Cerebellar cortex (tissue), 1 donor: ENCODE measurements around the gene ERICH4.
"Not testable (repeated sequence)": the region's sequence is repeated elsewhere in the genome, so short reads cannot be mapped to it uniquely, and the experiment has no call there.

Source experiments
- DNase-seq: peaks from one replicate; pipeline ENCODE4 v3.0.0-alpha.2; 2015; ENCODE audit warnings: low spot score

Gene ERICH4

GRCh38 chr19:41435936-41436673 is 6.9 kb upstream of the ERICH4 start:
- DNase-seq = no peak

DNA sequence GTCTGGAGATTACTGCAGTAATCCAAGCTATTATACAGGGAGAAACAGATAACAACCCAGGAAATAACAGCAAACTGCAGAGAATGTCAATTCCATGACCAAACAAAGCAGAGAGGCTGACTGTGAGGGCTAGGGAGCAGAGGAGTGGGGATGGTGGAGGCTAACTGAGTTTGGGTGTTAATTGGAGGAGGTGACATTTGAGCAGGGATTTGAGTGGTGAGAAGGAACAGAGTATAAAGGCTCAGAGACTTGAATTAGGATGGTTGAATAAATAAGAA is 6.3 kb upstream of the ERICH4 start:
- no peak for DNase-seq

DNA sequence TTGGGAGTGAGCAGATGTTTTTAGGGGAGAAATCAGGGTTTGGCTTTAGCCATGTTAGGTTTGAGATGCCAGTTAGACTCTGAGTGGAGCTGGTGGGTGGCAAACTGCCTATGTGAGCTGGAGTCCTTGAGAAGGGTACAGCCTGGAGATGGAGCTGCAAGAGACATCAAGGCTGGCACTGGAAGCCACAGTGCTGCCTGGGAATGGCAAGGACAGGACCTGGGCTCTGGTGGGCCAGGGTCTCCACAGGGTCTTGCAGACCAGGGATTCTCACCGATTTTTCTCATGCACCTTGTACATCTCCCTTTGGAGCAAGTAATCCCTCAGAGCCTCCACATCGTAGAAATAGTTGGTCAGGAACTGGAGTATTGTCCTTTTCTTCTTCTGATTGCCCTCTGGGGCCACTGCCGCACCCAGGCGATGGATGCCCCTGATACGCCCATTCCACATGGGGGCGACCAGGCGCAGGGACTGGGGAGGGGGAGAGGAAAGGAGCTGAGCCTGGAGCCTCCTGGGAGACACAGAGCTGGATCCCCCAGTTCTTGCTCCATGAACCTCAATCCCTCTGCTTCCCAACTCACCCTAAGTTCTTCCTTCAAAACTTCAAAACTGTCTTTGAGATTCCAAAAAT is 4.9 kb upstream of the ERICH4 start:
- no peak for DNase-seq

DNA sequence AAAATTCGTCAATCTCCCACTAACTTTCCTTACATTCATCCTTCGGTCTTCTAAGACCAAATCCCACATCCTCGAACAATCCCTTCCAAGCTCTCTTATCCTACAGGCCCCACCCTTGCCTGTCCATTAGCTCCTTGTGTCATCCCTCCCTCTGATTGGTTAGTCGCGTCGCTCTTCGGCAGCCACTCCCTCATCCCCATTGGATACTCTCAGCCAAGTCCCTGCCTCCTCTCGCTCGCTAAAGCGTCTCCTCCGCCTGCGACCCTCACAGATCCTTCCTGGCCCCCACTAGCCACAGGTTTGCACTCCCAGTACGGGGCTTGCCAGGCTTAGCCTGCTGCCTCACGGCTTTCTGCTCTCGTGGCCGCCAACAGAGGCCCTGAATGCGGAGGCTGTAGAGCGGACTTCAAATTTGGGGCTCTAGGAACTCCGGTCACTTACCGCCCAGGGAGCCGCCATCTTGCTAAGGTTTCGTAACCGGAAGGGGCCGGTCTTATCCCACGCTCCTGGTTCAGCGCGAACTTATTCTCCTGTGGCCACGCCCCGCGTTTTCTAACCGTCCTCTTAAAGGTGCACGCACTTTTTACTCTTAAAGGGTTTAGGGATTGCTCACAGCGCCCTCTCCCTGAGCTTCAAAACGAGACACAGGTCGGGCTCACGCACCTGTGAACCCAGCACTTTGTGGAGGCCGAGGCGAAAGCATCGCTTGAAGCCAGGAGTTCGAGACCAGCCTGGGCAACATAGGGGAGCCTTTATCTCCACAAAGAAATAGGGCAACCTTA is 3.3 kb upstream of the ERICH4 start, which contains the start of gene DMAC2:
TSS of gene DMAC2 (minus strand) at position 472 of the 782 bp plus-strand sequence. CDS start at position 459, 13 bp downstream.
- peak; percentile 100 for DNase-seq

GRCh38 chr19:41441321-41441945 is 1.5 kb upstream of the ERICH4 start:
- no peak for DNase-seq

GRCh38 chr19:41443813-41444455 is 978 bp downstream of the ERICH4 start:
- DNase-seq = no peak

DNA sequence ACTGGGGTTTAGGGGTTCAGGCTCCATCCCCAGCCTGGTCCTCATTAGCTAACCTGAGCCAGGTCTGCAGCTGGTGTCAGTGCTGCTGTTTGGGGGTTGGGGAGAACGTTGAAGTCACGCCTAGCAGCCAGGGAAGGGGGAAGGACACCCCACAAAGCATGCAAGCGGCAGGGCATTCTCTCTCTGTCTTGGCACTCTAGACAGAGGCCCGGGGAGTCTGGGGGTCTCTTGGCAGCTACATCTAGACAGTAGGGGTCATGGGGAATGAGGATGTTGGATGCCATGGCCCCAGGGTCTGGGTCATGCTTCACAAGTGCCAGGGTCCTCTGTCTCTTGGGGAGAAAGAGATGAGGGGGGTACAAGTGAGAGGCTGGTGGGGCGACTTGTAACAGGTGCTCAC is 2.6 kb downstream of the ERICH4 start:
- DNase-seq = no peak

DNA sequence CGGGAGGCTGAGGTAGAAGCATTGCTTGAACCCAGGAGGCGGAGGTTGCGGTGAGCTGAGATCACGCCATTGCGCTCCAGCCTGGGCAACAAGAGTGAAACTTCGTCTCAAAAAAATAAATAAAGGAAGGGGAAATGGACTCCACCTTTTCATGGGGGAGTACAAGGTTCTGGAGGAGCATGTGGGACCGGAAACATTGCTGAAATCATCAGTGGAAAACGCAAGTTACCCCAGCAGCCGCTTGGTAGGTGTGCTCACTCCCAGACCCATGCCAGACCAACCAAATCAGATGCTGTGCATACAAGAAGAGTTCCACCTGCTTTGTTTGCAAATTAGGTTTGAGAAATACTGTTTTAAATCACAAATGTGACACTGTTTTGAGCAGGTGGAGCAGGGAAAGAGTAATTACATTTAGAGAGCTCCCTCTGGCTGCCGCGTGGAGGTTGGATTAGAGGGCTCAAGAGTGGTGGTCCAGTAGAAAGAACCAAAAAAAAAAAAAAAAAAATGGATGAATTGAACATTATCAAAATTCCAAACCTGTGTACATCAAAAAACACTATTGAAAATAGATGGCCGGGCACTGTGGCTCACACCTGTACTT is 4.9 kb downstream of the ERICH4 start:
- DNase-seq = no peak

DNA sequence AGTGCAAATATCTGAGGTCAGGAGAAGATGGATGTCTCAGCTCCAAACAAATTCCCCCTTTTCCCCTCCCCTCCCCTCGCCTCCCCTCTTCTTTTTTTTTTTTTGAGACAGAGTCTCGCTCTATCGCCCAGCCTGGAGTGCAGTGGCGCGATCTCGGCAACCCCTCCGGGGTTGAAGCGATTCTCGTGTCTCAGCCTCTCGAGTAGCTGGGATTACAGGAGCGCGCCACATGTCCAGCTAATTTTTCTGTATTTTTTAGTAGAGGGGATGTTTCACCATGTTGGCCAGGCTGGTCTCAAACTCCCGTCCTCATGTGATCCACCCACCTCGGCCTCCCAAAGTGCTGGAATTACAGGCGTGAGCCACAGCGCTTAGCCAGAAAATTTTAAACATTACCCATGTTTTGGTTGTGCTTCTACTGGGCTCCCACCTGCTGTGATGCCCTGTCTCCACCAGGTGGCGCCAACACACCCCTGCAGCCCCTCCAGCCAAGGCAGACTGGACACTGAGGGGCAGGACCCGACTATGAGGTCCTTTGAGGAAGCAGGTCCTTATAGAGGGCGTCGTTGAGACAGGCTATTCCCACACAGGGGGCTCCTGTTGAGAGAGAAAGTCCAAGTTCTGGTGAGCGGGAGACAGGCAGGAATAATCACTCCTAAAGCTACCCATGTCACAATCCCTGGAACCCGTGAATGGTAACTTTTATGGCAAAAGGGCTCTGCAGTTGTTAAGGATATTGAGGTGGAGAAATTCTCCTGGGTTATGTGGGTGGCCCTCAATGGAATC is 6.3 kb downstream of the ERICH4 start:
- DNase-seq = peak; percentile 80

DNA sequence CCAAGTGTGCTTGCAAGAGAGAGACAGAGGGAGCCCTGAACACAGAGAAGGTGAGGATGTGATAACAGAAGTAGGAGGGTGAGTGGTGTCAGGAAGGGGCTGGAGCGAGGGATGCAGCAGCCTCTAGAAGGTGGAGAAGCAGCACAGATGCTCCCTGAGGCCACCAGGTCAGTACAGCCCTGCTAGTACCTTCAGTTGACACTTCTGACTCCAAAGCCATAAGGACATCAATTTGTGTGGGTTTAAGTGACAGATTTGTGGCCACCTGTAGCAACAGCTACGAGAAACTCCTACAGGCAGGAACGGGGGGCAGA is 6.9 kb downstream of the ERICH4 start:
- DNase-seq = no peak

GRCh38 chr19:41452584-41453275 is 9.8 kb downstream of the ERICH4 start:
- DNase-seq = no peak

- no peak for DNase-seq
Measured at GRCh38 chr19:41455936-41456335, 13.0 kb downstream of the ERICH4 start.

- DNase-seq = no peak
Measured at GRCh38 chr19:41456342-41456918, 13.5 kb downstream of the ERICH4 start.

DNA sequence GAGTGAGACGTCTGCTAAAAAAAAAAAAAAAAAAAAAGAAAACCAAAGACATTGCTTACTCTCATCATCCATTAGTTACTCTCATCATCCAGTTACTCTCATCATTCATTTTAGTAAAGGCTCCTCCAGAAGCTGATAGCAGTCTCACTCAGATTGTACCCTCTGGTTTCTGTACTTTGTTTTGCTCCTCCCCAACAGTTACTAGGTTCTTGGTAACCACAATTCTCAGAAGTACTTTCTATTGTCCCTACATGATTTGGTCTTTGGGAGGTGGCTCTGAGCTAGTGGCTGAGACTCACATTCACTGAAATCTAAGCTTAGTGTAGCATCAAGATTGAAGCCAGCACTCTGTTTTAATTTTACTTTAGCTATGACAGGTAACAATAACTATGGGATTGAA is 14.3 kb downstream of the ERICH4 start:
- DNase-seq = no peak

DNA sequence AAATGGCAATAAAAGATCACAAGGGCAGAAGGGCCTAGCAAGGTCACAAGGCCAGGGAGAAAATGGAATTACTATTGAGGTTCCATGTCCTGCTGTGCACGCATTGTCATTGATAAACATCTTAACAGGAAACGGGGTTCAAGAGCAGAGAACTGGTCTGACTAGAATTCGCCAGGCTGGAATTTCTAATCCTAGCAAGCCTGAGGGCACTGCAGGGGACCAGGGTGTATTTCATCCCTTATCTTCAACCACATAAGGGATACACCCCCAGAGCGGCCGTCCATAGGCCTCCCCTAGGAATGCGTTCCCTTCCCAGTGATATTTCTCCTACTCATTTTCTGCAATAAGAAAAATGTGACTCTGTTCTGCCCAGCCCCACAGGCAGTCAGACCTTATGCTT is 19.5 kb downstream of the ERICH4 start:
- DNase-seq = no peak

DNA sequence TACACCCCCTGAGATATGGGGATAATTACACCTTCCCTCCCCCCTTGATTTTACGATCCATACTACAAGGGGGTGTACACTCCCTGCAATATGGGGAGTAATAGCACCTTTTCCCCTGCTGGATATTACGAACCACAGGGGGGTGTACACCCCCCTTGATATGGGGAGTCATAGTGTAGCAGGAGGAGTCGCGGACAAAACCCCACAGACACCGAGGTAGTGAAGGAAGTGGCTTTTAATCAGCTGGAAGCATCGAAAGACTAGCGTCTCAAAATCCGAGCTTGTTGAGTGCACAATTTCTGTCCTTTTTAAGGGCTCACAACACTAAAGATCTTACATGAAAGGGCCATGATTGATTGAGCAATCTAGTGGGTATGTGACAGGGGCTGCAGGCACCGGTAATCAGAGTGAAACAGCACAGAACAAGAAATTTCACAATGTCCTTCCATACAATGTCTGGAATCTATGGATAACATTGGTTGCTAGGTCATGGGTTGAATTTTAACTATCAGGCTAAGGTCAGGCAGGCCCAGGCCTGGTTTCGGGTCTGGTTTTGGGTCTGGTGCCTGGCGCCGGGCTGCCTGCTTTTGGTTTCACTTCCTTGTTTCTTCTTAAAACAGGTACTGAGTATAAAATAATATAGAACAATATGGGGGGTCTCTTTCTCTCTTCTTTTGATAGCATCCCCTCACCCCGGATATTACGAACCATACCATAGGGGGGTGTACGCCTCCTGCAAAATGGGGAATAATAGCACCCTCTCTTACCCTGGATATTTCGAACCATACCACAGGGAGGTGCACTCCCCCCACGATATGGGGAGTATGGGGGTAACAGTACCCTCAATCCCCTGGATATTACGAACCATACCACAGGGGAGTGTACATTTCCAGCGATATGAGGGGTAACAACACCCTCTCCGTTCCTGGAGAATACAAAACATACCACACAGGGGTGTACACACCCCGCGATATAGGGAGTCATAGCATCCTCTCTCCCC is 20.6 kb downstream of the ERICH4 start:
- not testable (repeated sequence) for DNase-seq

DNA sequence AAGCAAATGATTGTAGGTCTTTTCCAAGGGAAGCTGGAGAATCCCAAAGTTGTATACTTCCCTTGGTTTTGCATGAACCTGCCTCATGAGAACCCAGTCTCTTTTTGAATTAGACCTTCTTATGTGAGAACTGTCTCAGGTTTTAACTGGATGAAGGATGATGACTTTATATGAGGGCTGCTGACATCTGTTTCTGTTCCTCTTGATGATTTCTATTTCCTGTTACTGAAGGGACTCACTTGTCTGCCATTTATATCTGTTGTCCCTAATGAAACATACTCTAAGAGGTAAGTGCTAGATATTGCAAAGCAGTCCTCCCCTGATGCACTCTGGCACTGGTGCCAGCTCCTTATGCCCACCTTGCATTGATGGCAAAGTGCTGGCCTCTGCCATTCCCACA is 33.6 kb downstream of the ERICH4 start:
- DNase-seq = no peak

- DNase-seq = no peak
Measured at GRCh38 chr19:41478171-41478570, 35.2 kb downstream of the ERICH4 start.
